ENCODE measurements around the gene NUAK2. TPM values are rescaled to one million over a fixed set of nuclear protein-coding genes. Genes with fewer than 3 reads are reported as not detected.

NUAK2 gene
- total and polyA plus RNA-seq, 2 donors (not counting 3 experiments of a cell fraction or from before 2014, with no cell fraction given), result 1.8 to 2.5 TPM

DNA sequence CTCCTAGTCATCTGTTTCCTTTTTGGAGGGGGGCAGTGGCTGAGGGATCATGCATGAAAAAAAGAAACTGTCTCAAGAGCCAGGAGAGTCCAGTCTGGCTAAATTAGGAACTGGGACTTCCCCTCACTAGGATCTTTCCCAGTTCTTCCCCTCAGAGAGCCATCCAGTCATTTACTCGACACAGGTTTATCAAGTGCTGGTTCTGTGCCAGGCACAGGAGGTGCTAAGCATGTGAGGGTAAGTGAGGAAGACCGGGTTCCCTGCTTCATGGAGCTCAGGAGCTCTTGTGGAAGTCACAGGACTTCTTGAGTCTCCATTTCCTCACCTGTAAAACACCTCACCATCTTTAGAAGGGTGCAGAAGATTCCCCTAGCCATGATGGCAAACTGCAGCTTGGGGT lies 8.6 kb upstream of the NUAK2 start:
- dilution Hi-C loops (cut with MboI; ENCODE audit: extremely low pct_ligation_motif_present, low sequenced_read_pairs) (no loop called here), intact Hi-C loops (cut with micrococcal nuclease) (no loop called here)
- Histone ChIP-seq H4K20me1 (replicated peaks; ENCODE audit: control insufficient read depth, extremely low read depth, insufficient read depth, low read length) (no peaks in the 10 kb centered on the region), H2AFZ (ENCODE audit: low read depth, low read length) (no peak overlapping the region), H3K27me3 (ENCODE audit: control insufficient read depth in 2 of 2, insufficient read depth in 2 of 2, low read length in 2 of 2) (peaks cover 8 to 22% of the 10 kb centered on the region in 2 experiments), H3K36me3 (ENCODE audit: control insufficient read depth in 2 of 2, extremely low read depth in 1 of 2, insufficient read depth in 2 of 2, low read length in 2 of 2) (no peaks in the 10 kb centered on the region), H3K4me2 (ENCODE audit: insufficient read depth, low read length) (no peak overlapping the region), H3K9ac (replicated peaks; ENCODE audit: extremely low read depth, insufficient read depth, low read length) (no peak overlapping the region), H3K4me3 (replicated peaks in 1 of 3; ENCODE audit: insufficient read depth in 1 of 3, low read depth in 1 of 3, low read length in 3 of 3) (no peak overlapping the region), H3K9me1 (replicated peaks; ENCODE audit: control insufficient read depth, extremely low read depth, insufficient read depth, low read length) (no peaks in the 10 kb centered on the region), H3K9me3 (replicated peaks; ENCODE audit: control insufficient read depth, insufficient read depth, low read length) (no peaks in the 10 kb centered on the region), H3K27ac (ENCODE audit: insufficient read depth, low read depth, low read length) (no peak overlapping the region), H3K4me1 (ENCODE audit: control insufficient read depth, extremely low read depth, insufficient read depth, low read length) (no peaks in the 10 kb centered on the region), H3K79me2 (ENCODE audit: control insufficient read depth, insufficient read depth, low read length) (no peaks in the 10 kb centered on the region)
- TF ChIP-seq, protein P1, sequence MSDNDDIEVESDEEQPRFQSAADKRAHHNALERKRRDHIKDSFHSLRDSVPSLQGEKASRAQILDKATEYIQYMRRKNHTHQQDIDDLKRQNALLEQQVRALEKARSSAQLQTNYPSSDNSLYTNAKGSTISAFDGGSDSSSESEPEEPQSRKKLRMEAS (IDR thresholded peaks at IDR 0.05; ENCODE audit: insufficient read depth, insufficient read length), result no peak
- TF ChIP-seq, protein P2, sequence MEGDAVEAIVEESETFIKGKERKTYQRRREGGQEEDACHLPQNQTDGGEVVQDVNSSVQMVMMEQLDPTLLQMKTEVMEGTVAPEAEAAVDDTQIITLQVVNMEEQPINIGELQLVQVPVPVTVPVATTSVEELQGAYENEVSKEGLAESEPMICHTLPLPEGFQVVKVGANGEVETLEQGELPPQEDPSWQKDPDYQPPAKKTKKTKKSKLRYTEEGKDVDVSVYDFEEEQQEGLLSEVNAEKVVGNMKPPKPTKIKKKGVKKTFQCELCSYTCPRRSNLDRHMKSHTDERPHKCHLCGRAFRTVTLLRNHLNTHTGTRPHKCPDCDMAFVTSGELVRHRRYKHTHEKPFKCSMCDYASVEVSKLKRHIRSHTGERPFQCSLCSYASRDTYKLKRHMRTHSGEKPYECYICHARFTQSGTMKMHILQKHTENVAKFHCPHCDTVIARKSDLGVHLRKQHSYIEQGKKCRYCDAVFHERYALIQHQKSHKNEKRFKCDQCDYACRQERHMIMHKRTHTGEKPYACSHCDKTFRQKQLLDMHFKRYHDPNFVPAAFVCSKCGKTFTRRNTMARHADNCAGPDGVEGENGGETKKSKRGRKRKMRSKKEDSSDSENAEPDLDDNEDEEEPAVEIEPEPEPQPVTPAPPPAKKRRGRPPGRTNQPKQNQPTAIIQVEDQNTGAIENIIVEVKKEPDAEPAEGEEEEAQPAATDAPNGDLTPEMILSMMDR (IDR thresholded peaks at IDR 0.05; ENCODE audit: extremely low read depth in 1 of 2, insufficient read depth in 1 of 2, low read depth in 1 of 2, low read length in 2 of 2), result no peak
- TF ChIP-seq POLR2A (IDR thresholded peaks at IDR 0.05; ENCODE audit: low read depth, low read length), result no peak
- TF ChIP-seq POLR2AphosphoS5 (IDR thresholded peaks at IDR 0.05; ENCODE audit: insufficient read depth, low read depth, low read length), result no peak
- TF ChIP-seq GATA2 (IDR thresholded peaks at IDR 0.05; ENCODE audit: insufficient read depth, insufficient read length, low read depth, low read length), result no peak
- TF ChIP-seq FOS (IDR thresholded peaks at IDR 0.05; ENCODE audit: borderline replicate concordance, insufficient read depth, low read length), result no peak
- TF ChIP-seq JUN (IDR thresholded peaks at IDR 0.05; ENCODE audit: borderline replicate concordance, insufficient read depth, insufficient read length, low read depth), result no peak
- TF ChIP-seq MYC (IDR thresholded peaks at IDR 0.05; ENCODE audit: low read depth, low read length), result no peak
- TF ChIP-seq EZH2 (IDR thresholded peaks at IDR 0.05; ENCODE audit: borderline replicate concordance, low read depth, low read length, severe bottlenecking), result no peak
- FAIRE-seq (no peak), DNase-seq (ENCODE audit: low read depth, low spot score) (no peak)
- CTCF ChIA-PET, result interaction anchor here (0.7 to 21.6 kb wide), 5 partner anchors 24 to 194 kb away, joined by 3 to 1536 read pairs (median 6); no protein-coding TSS in a partner anchor
- BruUV-seq (replicated peaks), result no TSS peak
- POLR2A ChIA-PET, result no interaction called here
